MM.1S (cell line): ENCODE results near the gene SLC44A5.

ENCODE experiments used
- CTCF ChIP-seq: fragments of 300-600 bp; sonication (generic); IDR thresholded peaks from 2 replicates; pipeline ENCODE4 v1.5.1; 2016; ENCODE audit warnings: antibody characterized with exemption, low read length, mixed read lengths
- EZH2 ChIP-seq: fragments of 300-600 bp; sonication (generic); optimal IDR thresholded peaks from 2 replicates; pipeline ENCODE3; 2017; ENCODE audit warnings: low read depth, mild to moderate bottlenecking, antibody characterized with exemption, low read length, mixed read lengths

DNA sequence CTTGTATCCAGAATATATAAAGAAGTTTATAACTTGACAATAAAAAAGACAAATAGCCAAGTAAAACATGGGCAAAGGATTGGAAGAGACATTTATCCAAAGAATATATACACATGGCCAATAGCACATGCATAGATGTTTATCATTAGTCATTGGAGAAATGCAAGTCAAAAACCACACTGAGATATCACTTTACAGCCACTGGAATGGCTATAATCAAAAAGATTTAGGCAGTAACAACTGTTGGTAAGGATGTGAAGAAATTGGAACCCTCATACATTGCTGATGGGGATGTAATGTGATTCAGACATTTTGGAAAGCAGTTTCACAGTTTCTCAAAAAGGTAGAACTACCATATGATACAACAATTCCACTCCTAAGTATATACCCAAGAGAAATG lies 51.1 kb downstream of the SLC44A5 start:
- TF ChIP-seq CTCF (no peak), EZH2 (no peak)
